Caco-2 (cell line): Measurements from ENCODE around the gene AGBL5. TPM values are rescaled to one million over a fixed set of nuclear protein-coding genes. Genes with fewer than 3 reads are reported as not detected.
A peak's percentile ranks its signal among the peaks of the same experiment; 100 is the strongest.

Source experiments
- BruUV-seq: library from RNA; stranded (reverse); fragments of 400-500 nt; replicated peaks from 2 replicates; lab custom pipeline; 2021; lab: Mats Ljungman, UMichigan
- CTCF ChIA-PET: fragments of 300-600 bp; sonication (Branson Sonifier 250); formaldehyde crosslinking; loops from one replicate; lab custom pipeline; 2022; ENCODE audit warnings: antibody characterized with exemption; lab: Charles Lee
- POLR2A ChIA-PET: fragments of 300-600 bp; sonication (Branson Sonifier 250); formaldehyde crosslinking; loops from one replicate; lab custom pipeline; 2022; ENCODE audit warnings: antibody characterized with exemption; lab: Charles Lee
- DNase-seq, 2 experiments: peaks; one replicate each; pipeline versions ENCODE4 v3.0.0 to v3.0.0-alpha.2; 2020 to 2022
- H3K27me3 ChIP-seq: replicated peaks from 2 replicates; pipeline ENCODE4 v1.6.0; 2011; ENCODE audit warnings: low read length; ENCODE audit not compliant: control insufficient read depth, insufficient read depth
- H3K36me3 ChIP-seq: 2 replicates; pipeline ENCODE4 v1.5.1; 2011; ENCODE audit warnings: low read length; ENCODE audit not compliant: control insufficient read depth, insufficient read depth
- H3K4me1 ChIP-seq: fragments of 250-450 bp; sonication (Bioruptor Pico); 2 replicates; pipeline ENCODE4 v1.5.1; 2020; ENCODE audit warnings: mild to moderate bottlenecking
- H3K4me3 ChIP-seq: 2 replicates; pipeline ENCODE4 v1.5.1; 2011; ENCODE audit warnings: low read depth, mild to moderate bottlenecking, control low read depth, low read length
- H3K9me3 ChIP-seq: fragments of 250-450 bp; sonication (Bioruptor Pico); 2 replicates; pipeline ENCODE4 v1.5.1; 2020; ENCODE audit warnings: mild to moderate bottlenecking, moderate library complexity
- H3K27ac Mint-ChIP-seq: one replicate; pipeline ENCODE4 v1.8.0; 2022; ENCODE audit warnings: mixed read lengths; ENCODE audit not compliant: unreplicated experiment
- H3K27me3 Mint-ChIP-seq: one replicate; pipeline ENCODE4 v1.8.0; 2022; ENCODE audit warnings: mixed read lengths; ENCODE audit not compliant: insufficient read depth, unreplicated experiment
- H3K36me3 Mint-ChIP-seq: one replicate; pipeline ENCODE4 v1.8.0; 2022; ENCODE audit warnings: mild to moderate bottlenecking, mixed read lengths; ENCODE audit not compliant: insufficient read depth, unreplicated experiment
- H3K4me1 Mint-ChIP-seq: one replicate; pipeline ENCODE4 v1.8.0; 2022; ENCODE audit warnings: low read depth, mixed read lengths; ENCODE audit not compliant: unreplicated experiment
- H3K4me3 Mint-ChIP-seq: one replicate; pipeline ENCODE4 v1.8.0; 2022; ENCODE audit warnings: mild to moderate bottlenecking, moderate library complexity, mixed read lengths; ENCODE audit not compliant: unreplicated experiment
- H3K9me3 Mint-ChIP-seq: one replicate; pipeline ENCODE4 v1.8.0; 2022; ENCODE audit warnings: mixed read lengths; ENCODE audit not compliant: unreplicated experiment
- intact Hi-C: fragments of 100-400 bp; cut with micrococcal nuclease; formaldehyde crosslinking; loops from one replicate; pipeline ENCODE4 v1.10.0; 2022; ENCODE audit not compliant: unreplicated experiment
- total RNA-seq: library from RNA; stranded (reverse); gene quantifications from 2 replicates; pipeline ENCODE4 v1.2.3, GENCODE V29; 2022
- TF ChIP-seq, protein P1 (sequence below), 2 experiments: fragments of 200-600 bp in 1 of 2; IDR thresholded peaks; 1 replicate in 1 of 2; 2 replicates in 1 of 2; pipeline versions ENCODE4 v1.5.1 to v1.8.0; 2011 to 2022; ENCODE audit warnings: antibody characterized with exemption in 1 of 2, control low read depth in 1 of 2, inconsistent platforms in 1 of 2, low read depth in 1 of 2, low read length in 1 of 2, mild to moderate bottlenecking in 1 of 2, moderate library complexity in 1 of 2; ENCODE audit not compliant: insufficient read depth in 1 of 2, severe bottlenecking in 1 of 2, unreplicated experiment in 1 of 2

Gene AGBL5
- total RNA-seq, 1 experiment from 2014 or later, result 34.1 TPM

DNA sequence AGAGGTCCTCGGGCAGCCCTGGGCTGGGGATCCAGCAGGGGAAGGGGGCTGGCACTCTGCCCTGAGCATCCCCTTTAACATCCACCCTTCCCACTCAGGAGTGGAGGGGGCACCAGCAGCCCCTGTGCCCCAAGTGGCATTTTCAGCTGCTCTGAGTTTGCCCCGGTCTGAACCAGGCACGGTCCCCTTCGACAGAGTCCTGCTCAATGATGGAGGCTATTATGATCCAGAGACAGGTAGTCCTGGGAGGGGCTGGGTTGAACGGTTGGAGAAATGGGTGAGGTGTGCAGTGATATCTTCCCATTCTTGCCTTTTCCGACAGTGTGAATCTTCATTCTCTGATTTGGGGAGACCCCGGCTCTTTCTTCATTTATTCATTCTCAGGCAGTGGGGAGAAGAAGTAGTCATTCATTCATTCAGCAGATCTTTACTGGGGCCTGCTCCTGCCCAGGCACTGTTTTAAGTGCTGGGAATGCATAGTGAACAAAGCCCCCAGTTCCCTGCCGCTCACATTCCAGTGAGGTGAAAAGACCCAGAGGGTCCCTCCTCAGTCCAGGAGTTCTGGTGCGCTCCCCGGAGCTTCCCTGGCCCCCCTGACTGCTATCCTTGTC is 33.7 kb downstream of the AGBL5 start:
- Histone ChIP-seq H3K27me3 (no peaks in the 10 kb centered on the region), H3K9me3 (no peaks in the 10 kb centered on the region), H3K4me3 (peak overlapping the region; percentile 86), H3K4me1 (peaks cover 7% of the 10 kb centered on the region), H3K36me3 (no peaks in the 10 kb centered on the region)
- TF ChIP-seq, protein P1, sequence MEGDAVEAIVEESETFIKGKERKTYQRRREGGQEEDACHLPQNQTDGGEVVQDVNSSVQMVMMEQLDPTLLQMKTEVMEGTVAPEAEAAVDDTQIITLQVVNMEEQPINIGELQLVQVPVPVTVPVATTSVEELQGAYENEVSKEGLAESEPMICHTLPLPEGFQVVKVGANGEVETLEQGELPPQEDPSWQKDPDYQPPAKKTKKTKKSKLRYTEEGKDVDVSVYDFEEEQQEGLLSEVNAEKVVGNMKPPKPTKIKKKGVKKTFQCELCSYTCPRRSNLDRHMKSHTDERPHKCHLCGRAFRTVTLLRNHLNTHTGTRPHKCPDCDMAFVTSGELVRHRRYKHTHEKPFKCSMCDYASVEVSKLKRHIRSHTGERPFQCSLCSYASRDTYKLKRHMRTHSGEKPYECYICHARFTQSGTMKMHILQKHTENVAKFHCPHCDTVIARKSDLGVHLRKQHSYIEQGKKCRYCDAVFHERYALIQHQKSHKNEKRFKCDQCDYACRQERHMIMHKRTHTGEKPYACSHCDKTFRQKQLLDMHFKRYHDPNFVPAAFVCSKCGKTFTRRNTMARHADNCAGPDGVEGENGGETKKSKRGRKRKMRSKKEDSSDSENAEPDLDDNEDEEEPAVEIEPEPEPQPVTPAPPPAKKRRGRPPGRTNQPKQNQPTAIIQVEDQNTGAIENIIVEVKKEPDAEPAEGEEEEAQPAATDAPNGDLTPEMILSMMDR (IDR thresholded peaks at IDR 0.05; ENCODE audit: insufficient read depth in 1 of 2, low read depth in 1 of 2, low read length in 1 of 2, severe bottlenecking in 1 of 2, unreplicated experiment in 1 of 2), result no peak
- POLR2A ChIA-PET, result no interaction called here
- no peak for DNase-seq
- no peaks in the 10 kb centered on the region for H3K9me3 Mint-ChIP-seq
- intact Hi-C loops, result loop anchor here (1.0 kb wide), 1 partner anchor 124 kb away; no protein-coding TSS in a partner anchor
- no peaks in the 10 kb centered on the region for H3K27me3 Mint-ChIP-seq
- H3K4me1 Mint-ChIP-seq, result peaks cover 21% of the 10 kb centered on the region
- peak overlapping the region; percentile 18 for H3K27ac Mint-ChIP-seq
- peak overlapping the region; percentile 89 for H3K4me3 Mint-ChIP-seq
- TSS peak; percentile 56 for BruUV-seq
- peaks cover 6% of the 10 kb centered on the region for H3K36me3 Mint-ChIP-seq
- CTCF ChIA-PET, result interaction anchor here (0.5 to 2.5 kb wide), 6 partner anchors 11 to 195 kb away, joined by 3 to 11 read pairs (median 4); partner anchors contain the start of genes AGBL5 and OST4

- Mint-ChIP-seq H3K4me3 (peak overlapping the region; percentile 89), H3K27ac (peak overlapping the region; percentile 18), H3K27me3 (no peaks in the 10 kb centered on the region), H3K4me1 (peaks cover 19% of the 10 kb centered on the region), H3K9me3 (no peaks in the 10 kb centered on the region), H3K36me3 (peaks cover 6% of the 10 kb centered on the region)
- H3K4me3 ChIP-seq, result peak overlapping the region; percentile 86
- intact Hi-C loops, result loop anchor here (1.0 kb wide), 3 partner anchors 14 to 124 kb away; partner anchors contain the start of gene OST4
- no peaks in the 10 kb centered on the region for H3K36me3 ChIP-seq
- no TSS peak for BruUV-seq
- peaks cover 7% of the 10 kb centered on the region for H3K4me1 ChIP-seq
- TF ChIP-seq, protein P1 (IDR thresholded peaks at IDR 0.05; ENCODE audit: insufficient read depth in 1 of 2, low read depth in 1 of 2, low read length in 1 of 2, severe bottlenecking in 1 of 2, unreplicated experiment in 1 of 2), result peak; percentile 15 to 70
- H3K9me3 ChIP-seq, result no peaks in the 10 kb centered on the region
- ChIA-PET POLR2A (no interaction called here), CTCF (interaction anchor here (0.8 to 2.5 kb wide), 5 partner anchors 11 to 124 kb away, joined by 4 to 11 read pairs (median 5); partner anchors contain the start of genes AGBL5 and OST4)
- H3K27me3 ChIP-seq, result no peaks in the 10 kb centered on the region
- DNase-seq, result peak; percentile 67 to 74
Observed at GRCh38 chr2:27085673-27086089, 34.2 kb downstream of the AGBL5 start.

DNA sequence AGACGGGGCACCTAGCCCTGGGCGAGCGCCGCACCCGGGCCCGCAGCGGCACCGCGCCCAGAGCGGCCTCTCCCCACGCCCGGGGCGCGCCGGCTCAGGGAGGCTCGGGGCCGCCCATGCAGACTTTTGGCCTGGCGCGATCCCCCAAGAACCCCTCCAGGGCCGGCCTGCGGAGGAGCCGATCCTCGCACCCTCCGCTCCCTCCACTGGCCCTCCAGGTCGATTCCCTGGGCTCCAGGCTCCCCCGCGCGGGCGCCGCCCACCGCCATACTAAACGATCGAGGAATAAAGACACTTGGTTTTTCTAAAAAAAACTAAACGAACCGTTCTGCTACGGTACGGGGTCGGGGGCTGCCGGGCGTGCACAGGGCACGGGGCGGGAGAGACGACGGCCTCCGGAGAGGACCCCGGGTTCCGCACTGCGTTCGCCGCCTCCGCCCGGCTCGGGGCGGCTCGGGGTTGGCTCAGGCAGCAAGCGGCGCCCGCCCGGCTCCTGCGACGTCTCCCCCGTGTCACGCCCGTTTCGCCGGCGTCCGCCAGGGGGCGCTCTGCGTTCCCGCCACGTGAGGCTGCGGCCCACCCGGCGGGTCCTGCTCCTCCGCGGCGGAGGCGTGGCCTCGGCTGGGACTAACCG is 34.7 kb downstream of the AGBL5 start:
- H3K4me3 ChIP-seq, result peak overlapping the region; percentile 86
- TF ChIP-seq, protein P1 (IDR thresholded peaks at IDR 0.05; ENCODE audit: insufficient read depth in 1 of 2, low read depth in 1 of 2, low read length in 1 of 2, severe bottlenecking in 1 of 2, unreplicated experiment in 1 of 2), result peak; percentile 74 to 88
- ChIA-PET POLR2A (interaction anchor here (1.0 to 1.3 kb wide), 2 partner anchors 15 to 131 kb away, joined by 3 to 5 read pairs; partner anchors contain the start of genes CAD and OST4), CTCF (interaction anchor here (0.8 to 2.5 kb wide), 8 partner anchors 11 to 206 kb away, joined by 3 to 11 read pairs (median 4); partner anchors contain the start of genes ABHD1 and AGBL5)
- no peaks in the 10 kb centered on the region for H3K36me3 ChIP-seq
- intact Hi-C loops, result loop anchor here (1.0 kb wide), 2 partner anchors 15 to 36 kb away; partner anchors contain the start of gene OST4
- H3K27me3 ChIP-seq, result no peaks in the 10 kb centered on the region
- H3K4me1 Mint-ChIP-seq, result peaks cover 14% of the 10 kb centered on the region
- H3K9me3 Mint-ChIP-seq, result no peaks in the 10 kb centered on the region
- peak overlapping the region; percentile 89 for H3K4me3 Mint-ChIP-seq
- H3K27ac Mint-ChIP-seq, result peak overlapping the region; percentile 66
- H3K27me3 Mint-ChIP-seq, result no peaks in the 10 kb centered on the region
- BruUV-seq, result no TSS peak
- H3K36me3 Mint-ChIP-seq, result peaks cover 3% of the 10 kb centered on the region
- peak; percentile 94 to 99 for DNase-seq
- H3K4me1 ChIP-seq, result peaks cover 7% of the 10 kb centered on the region
- H3K9me3 ChIP-seq, result no peaks in the 10 kb centered on the region
